T-helper 17 cell (primary cell): ENCODE measurements around the gene NSDHL. TPM values are rescaled to one million over a fixed set of nuclear protein-coding genes. Genes with fewer than 3 reads are reported as not detected.
"Not testable (repeated sequence)": the region's sequence is repeated elsewhere in the genome, so short reads cannot be mapped to it uniquely, and the experiment has no call there.

Experiments used
- ATAC-seq: fragments of 150-1000 bp; cut with Tn5 transposase; 2 replicates; pipeline ENCODE4 v1.10.0; 2021; ENCODE audit warnings: mild to moderate bottlenecking, moderate library complexity
- DNase-seq, 3 donors: peaks; one replicate each; pipeline versions ENCODE4 v3.0.0 to v3.0.0-alpha.2; 2020 to 2021
- H3K9me3 ChIP-seq: one replicate; pipeline ENCODE4 v1.7.0; 2013; ENCODE audit warnings: low read length, mild to moderate bottlenecking; ENCODE audit not compliant: control insufficient read depth, poor library complexity, severe bottlenecking
- H3K27ac Mint-ChIP-seq: one replicate; pipeline ENCODE4 v1.8.0; 2022; ENCODE audit warnings: mild to moderate bottlenecking, moderate library complexity, mixed read lengths
- H3K27me3 Mint-ChIP-seq: one replicate; pipeline ENCODE4 v1.8.0; 2022; ENCODE audit warnings: mixed read lengths
- H3K36me3 Mint-ChIP-seq: one replicate; pipeline ENCODE4 v1.8.0; 2022; ENCODE audit warnings: low read depth, mixed read lengths
- H3K4me1 Mint-ChIP-seq: one replicate; pipeline ENCODE4 v1.8.0; 2022; ENCODE audit warnings: mild to moderate bottlenecking, mixed read lengths
- H3K4me3 Mint-ChIP-seq: one replicate; pipeline ENCODE4 v1.8.0; 2022; ENCODE audit warnings: mild to moderate bottlenecking, moderate library complexity, mixed read lengths
- total RNA-seq, 4 donors: library from RNA in 2 of 4; stranded (reverse) in 2 of 4; gene quantifications; one replicate each; pipeline ENCODE4 v1.2.3 and lab custom pipeline; 2022 to 2026

NSDHL gene
- total RNA-seq, 2 donors from 2014 or later: 4.3 to 5.3 TPM

DNA sequence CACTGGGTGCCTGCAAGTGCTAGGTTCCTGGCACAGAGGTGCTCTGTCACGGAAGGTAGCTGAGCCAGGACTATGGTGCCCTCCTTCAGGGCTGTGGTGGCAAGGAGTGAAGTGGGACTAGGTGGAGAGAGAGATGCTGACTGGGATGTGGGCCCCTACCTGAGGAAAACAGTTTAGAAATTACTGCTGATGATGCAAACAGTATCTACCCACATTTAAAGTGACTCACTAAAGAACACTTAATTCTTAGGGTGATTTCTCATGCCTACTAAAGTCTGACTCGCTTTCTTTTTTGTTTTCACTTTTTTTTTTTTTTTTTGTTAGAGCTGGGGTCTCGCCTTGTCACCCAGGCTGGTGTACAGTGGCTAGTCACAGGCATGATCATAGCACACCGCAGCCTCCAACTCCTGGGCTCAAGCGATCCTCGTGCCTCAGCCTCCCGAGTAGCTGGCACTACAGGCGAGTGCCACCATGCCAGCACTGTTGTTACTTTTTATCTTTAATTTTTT is 70.1 kb downstream of the NSDHL start:
- H3K9me3 ChIP-seq: no peaks in the 10 kb centered on the region
- Mint-ChIP-seq H3K4me3 (no peak overlapping the region), H3K36me3 (no peaks in the 10 kb centered on the region), H3K27ac (no peak overlapping the region), H3K4me1 (no peaks in the 10 kb centered on the region), H3K27me3 (peaks cover 27% of the 10 kb centered on the region)
- no peak for DNase-seq
- ATAC-seq: no peak

DNA sequence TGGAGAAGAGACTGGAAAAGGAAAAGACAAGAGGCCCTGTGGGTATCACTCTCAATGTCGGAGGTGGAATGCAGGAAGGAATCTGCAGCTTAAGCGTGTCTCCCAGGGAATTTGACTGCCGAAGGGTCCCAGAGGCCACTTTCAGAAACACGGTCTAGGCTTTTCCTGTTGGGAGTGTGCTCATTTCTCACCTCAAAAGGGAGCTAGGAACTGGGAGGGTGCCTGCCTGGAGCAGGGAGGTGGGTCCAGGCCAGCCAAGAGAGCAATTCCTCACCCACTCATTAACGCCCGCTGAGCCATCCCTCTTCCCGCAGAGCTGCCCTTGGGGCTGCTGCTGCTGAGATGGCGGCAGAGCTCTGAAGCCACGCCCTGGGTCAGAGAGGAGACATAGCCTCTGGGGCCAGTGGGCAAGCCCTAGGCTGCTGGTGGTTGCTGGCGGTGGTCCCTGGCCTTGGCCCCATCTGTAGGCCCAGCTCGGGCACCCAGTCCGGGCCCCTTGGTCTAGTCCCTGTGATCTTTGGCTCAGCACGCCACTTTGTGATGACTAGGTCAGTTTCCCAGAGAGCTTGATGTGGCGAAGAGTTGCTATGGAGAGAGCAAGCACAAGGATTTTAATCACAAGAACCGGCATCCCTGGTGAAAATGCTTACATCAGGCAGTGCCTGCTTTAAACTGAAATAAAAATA is 71.1 kb downstream of the NSDHL start:
- Mint-ChIP-seq H3K27me3 (peaks cover 17% of the 10 kb centered on the region), H3K4me1 (no peaks in the 10 kb centered on the region), H3K36me3 (no peaks in the 10 kb centered on the region), H3K27ac (no peak overlapping the region), H3K4me3 (no peak overlapping the region)
- ATAC-seq (no peak), DNase-seq (no peak)
- H3K9me3 ChIP-seq: no peaks in the 10 kb centered on the region

DNA sequence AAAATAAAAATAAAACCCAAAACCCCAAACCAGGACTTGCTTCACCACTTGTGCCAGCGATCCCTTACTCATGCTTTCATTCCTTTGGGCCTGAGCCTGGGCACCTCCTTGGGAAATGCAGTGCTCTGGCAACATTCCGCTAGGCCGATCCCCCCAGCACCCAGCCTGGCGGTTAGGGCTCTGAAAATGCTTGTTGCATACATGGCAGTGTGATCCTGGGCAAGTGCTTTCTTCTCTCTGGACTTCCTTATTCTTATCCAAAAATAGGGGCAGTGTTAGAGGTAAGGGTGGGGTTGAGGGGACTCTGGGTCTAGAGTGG is 71.6 kb downstream of the NSDHL start:
- Mint-ChIP-seq H3K36me3 (no peaks in the 10 kb centered on the region), H3K4me1 (no peaks in the 10 kb centered on the region), H3K4me3 (no peak overlapping the region), H3K27me3 (peaks cover 16% of the 10 kb centered on the region), H3K27ac (no peak overlapping the region)
- DNase-seq (no peak), ATAC-seq (no peak)
- no peaks in the 10 kb centered on the region for H3K9me3 ChIP-seq

DNA sequence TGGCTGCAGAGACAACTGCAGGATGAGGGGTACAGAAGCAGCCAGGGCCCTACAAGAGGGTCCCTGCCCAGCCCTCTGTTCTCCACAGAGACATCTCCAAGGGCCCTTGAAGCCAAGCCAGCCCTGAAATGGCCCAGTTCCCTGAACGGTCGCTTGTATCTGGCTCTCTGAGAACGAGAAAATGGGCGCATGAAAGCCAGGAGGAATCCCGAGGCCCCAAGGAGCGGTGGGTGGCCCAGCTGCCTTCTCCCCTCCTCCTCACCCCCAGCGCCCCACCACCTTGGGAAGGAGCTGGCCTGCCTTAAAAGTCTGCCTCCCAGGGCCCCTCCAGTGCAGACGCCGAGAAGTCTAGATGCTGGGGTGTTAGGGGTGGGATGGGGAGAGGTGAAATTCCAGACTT is 72.7 kb downstream of the NSDHL start:
- ATAC-seq (no peak), DNase-seq (no peak)
- H3K27me3 Mint-ChIP-seq: peaks cover 16% of the 10 kb centered on the region
- no peak overlapping the region for H3K4me3 Mint-ChIP-seq
- H3K4me1 Mint-ChIP-seq: no peaks in the 10 kb centered on the region
- no peaks in the 10 kb centered on the region for H3K36me3 Mint-ChIP-seq
- H3K27ac Mint-ChIP-seq: no peak overlapping the region
- no peaks in the 10 kb centered on the region for H3K9me3 ChIP-seq

DNA sequence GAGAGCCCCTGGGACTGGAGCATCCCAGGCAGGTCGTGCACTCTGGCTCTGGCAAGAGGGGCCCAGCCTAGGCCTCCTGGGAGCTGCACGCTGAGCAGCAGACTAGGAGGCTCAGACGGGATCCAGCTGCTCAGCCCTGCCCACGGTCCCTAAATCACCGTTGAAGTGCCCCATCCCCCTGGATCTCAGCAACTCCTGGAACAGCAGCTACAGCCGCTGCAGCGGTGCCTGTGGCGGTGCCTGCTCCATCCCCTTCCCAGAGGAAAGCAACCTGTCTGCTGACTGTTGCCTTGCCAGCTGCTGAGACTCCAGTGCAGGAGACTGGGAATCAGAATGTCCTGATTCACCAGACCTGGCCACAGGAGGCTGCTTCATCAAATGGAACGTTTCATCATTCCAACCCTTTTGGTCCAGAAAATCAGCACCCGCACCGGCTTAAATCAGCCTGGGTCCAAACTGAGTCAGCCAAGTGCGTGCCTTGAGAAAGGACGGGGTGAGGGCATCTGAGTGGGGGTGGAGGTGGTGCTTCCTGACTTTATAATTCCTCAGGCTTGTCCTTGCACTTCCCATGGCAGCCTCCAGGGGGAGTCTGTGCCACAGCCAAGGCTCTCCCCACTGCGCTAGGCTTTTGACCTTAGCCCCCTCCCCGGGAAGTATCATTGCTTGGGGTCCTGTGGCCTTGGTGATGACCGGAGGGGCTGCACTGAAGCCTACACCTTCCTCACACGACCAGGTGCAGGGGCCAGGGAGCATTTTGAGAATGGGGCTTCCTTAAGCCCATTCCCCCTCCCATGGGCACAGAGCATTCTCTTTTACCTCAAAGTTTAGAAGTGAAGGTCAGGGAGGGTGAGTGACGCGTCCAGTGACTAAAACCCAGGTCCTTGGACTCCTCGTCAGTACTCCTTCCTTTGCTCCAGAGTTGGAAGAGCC is 73.6 kb downstream of the NSDHL start:
- Mint-ChIP-seq H3K27ac (no peak overlapping the region), H3K4me1 (no peaks in the 10 kb centered on the region), H3K36me3 (no peaks in the 10 kb centered on the region), H3K4me3 (no peak overlapping the region), H3K27me3 (peaks cover 16% of the 10 kb centered on the region)
- DNase-seq: peak in 1 of 3 donors; percentile 21
- no peaks in the 10 kb centered on the region for H3K9me3 ChIP-seq
- ATAC-seq: no peak

DNA sequence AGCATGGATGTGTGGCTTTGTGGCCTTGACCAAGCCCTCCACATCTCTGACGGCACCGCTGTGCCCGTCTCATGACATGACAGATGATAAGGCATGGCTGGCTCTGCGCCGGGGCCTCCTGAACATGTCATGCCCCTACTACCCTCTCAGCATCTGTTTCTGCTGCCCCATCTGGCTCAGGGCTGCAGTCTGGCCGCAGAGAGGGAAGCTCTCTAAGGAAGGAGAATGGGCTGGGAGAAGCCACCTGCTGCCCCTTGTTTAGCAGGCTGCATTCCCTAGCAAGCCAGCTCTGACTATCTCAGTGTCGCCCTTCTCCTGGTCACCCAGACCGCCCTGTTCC is 74.2 kb downstream of the NSDHL start:
- DNase-seq (no peak), ATAC-seq (no peak)
- no peaks in the 10 kb centered on the region for H3K9me3 ChIP-seq
- Mint-ChIP-seq H3K4me1 (no peaks in the 10 kb centered on the region), H3K27ac (no peak overlapping the region), H3K36me3 (no peaks in the 10 kb centered on the region), H3K27me3 (peaks cover 16% of the 10 kb centered on the region), H3K4me3 (no peak overlapping the region)

DNA sequence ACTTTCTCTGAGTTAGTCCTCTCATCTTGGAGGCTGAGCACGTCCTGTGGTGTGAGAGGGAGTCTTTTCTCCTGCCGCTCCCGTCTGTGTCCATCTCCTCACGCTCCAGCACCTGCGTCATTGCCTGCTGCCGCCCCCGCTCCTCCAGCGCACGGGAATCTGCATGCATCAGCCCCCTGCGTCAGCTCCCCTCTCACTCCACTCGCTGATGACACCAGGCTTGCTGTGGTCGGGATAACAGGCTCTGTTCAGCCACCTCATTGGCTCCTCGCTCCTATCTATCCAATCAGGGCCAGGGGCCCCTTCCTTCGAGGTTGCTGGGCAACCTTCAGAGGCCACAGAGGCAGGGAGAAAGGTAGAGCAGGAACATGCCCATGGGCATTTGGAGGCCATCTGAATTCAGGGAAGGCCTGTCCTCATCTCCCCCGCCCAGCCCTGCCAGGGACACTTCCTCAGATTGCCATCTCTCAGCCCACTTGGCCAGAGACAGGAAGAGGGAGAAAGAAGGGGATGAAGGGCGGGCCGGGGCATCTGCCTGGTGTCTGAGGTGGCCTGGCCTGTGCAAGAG is 76.3 kb downstream of the NSDHL start:
- H3K9me3 ChIP-seq: no peaks in the 10 kb centered on the region
- no peak overlapping the region for H3K4me3 Mint-ChIP-seq
- H3K27me3 Mint-ChIP-seq: peaks cover 10% of the 10 kb centered on the region
- no peak for DNase-seq
- H3K4me1 Mint-ChIP-seq: no peaks in the 10 kb centered on the region
- H3K36me3 Mint-ChIP-seq: no peaks in the 10 kb centered on the region
- ATAC-seq: no peak
- no peak overlapping the region for H3K27ac Mint-ChIP-seq

DNA sequence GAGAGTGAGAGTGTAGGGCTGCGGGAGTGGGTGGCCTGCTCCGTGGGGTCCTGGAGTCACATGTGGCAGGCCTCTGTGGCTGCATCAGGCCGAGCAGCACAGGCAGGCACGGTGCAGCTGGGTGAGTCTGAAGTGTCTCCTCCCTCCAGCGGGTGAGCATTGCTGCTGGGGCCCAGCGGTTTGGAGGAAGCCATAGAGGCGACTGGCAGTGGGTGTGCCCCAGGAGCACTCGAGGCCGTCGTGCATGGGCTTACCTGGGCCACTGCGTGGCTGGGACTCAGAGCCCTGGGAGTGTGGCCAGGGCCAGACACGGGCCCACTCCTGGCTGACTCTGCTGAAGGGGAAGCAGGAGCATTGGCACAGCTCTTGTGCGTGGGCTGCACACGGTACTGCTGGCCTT is 77.6 kb downstream of the NSDHL start:
- Mint-ChIP-seq H3K27ac (no peak overlapping the region), H3K4me1 (no peaks in the 10 kb centered on the region), H3K36me3 (no peaks in the 10 kb centered on the region), H3K4me3 (no peak overlapping the region), H3K27me3 (peaks cover 4% of the 10 kb centered on the region)
- no peaks in the 10 kb centered on the region for H3K9me3 ChIP-seq
- no peak for DNase-seq
- no peak for ATAC-seq

DNA sequence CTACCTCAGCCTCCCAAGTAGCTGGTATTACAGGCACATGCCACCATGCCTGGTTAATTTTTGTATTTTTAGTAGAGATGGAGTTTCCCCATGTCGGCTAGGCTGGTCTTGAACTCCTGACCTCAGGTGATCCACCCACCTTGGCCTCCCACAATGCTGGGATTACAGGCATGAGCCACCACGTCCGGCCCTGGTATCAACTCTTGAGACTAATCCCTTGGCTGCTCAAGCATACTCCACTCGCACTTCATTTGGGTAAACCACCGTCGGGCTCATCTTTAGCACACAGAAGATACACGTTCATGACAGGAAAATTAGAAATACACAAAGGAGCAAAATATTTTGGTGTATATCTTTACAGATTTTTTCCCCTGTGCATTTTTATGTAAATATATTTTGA is 79.2 kb downstream of the NSDHL start:
- not testable (repeated sequence) for H3K36me3 Mint-ChIP-seq

DNA sequence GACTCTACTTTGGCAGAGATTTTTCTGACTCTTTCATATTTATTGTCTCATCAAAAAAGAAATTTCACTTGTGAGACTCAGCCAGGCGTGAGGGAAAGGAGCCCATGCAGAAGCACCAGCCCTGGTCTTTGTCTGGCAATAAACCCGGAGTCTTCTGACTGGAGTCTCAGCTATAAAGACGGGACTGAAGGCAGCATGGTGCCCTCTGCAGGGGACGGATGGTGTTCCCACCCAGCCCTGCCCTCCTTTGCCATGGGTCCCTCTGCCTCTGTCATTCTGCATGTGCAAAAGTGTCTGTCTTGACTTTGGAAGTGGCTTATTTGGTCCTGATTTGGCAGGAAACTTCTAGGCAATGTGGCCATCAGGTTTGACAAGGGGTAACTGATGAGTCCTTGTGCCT is 81.2 kb downstream of the NSDHL start:
- Mint-ChIP-seq H3K36me3 (no peaks in the 10 kb centered on the region), H3K27ac (no peak overlapping the region), H3K4me1 (peaks cover 3% of the 10 kb centered on the region), H3K4me3 (no peak overlapping the region), H3K27me3 (no peaks in the 10 kb centered on the region)
- DNase-seq: no peak
- ATAC-seq: no peak
- no peaks in the 10 kb centered on the region for H3K9me3 ChIP-seq

More for the DNA sequence above, 79.2 kb downstream of the NSDHL start:
- not testable (repeated sequence) for H3K4me3 Mint-ChIP-seq, H3K4me1 Mint-ChIP-seq, H3K27ac Mint-ChIP-seq, DNase-seq, ATAC-seq, H3K9me3 ChIP-seq, H3K27me3 Mint-ChIP-seq

DNA sequence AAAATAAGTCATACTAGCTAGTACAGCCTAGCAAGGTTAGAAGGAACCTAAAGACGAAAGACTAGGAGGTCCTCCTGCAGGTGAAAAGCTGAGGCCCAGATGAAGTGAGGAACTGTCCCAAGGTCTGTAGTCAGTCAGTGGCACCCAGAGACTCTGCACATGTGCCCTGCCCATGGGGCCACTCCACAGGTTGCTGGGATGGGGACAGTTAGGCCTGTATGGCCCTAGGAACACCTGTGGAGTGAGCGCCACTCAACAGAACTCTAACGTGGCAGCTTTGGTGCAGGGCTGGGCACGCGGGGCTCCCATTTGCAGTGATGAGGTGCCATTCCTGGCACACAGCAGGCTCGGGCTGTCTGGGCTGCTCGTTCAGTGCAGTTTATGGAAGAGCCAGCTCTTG is 81.8 kb downstream of the NSDHL start:
- H3K27ac Mint-ChIP-seq: no peak overlapping the region
- no peaks in the 10 kb centered on the region for H3K27me3 Mint-ChIP-seq
- H3K4me1 Mint-ChIP-seq: peaks cover 3% of the 10 kb centered on the region
- DNase-seq: no peak
- no peak for ATAC-seq
- no peak overlapping the region for H3K4me3 Mint-ChIP-seq
- H3K36me3 Mint-ChIP-seq: no peaks in the 10 kb centered on the region
- H3K9me3 ChIP-seq: no peaks in the 10 kb centered on the region

DNA sequence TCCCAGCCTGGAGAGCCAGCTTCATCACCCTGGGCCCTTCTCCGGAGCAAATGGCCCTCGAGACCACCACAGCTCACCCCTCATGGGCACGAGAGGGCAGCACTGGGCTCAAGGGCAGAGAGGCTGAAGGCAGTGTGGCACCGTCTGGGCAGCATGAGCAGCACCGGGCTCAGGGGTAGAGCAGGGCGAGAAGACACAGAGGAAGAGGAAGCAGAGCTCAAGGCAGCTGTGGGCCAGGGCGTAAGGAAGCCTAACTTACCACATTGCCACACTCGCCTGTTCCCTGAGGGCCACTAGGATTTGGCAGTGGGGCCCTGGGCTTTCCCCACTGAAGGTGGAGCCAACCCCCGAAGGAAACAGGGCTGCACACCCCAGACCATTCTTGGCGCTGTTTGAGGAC is 82.5 kb downstream of the NSDHL start:
- no peak for ATAC-seq
- H3K9me3 ChIP-seq: no peaks in the 10 kb centered on the region
- Mint-ChIP-seq H3K36me3 (no peaks in the 10 kb centered on the region), H3K4me1 (peaks cover 3% of the 10 kb centered on the region), H3K27ac (no peak overlapping the region), H3K4me3 (no peak overlapping the region), H3K27me3 (no peaks in the 10 kb centered on the region)
- DNase-seq: no peak

DNA sequence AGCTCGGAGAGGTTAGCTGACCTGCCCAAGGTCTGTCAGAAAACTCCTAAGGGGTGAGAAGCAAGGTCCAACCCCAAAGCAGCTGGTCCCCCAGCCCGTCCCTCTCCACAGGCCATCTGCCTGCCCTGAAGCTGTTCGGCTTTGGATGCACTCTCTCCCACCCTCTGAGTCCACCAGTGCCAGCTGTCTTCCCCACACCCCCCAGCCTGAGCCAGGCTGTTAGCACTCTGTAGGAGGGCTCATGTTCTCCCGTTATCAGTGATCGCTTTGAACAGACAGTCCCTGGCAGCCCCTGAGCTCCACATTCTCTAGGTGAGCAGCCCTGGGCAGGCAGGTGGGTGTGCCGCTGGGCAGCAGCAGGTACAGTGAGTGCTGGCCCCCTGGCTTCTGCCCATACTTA is 83.0 kb downstream of the NSDHL start:
- ATAC-seq (no peak), DNase-seq (no peak)
- Mint-ChIP-seq H3K4me3 (no peak overlapping the region), H3K27ac (no peak overlapping the region), H3K27me3 (no peaks in the 10 kb centered on the region), H3K36me3 (no peaks in the 10 kb centered on the region), H3K4me1 (peaks cover 3% of the 10 kb centered on the region)
- H3K9me3 ChIP-seq: no peaks in the 10 kb centered on the region
